ENCODE results near the gene ARID3B. TPM values are rescaled to one million over a fixed set of nuclear protein-coding genes. Genes with fewer than 3 reads are reported as not detected.

The ARID3B gene
- polyA plus RNA-seq, 1 of the 3 experiments (the other 2 are of a cell fraction): 3.0 TPM

GRCh38 chr15:74584204-74584603 lies 43.2 kb downstream of the ARID3B start:
- no peaks in the 10 kb centered on the region for H3F3A ChIP-seq (replicated peaks; ENCODE audit: insufficient read depth)
- H3K9ac ChIP-seq: no peak overlapping the region
- H3K4me1 ChIP-seq (ENCODE audit: control insufficient read depth in 1 of 2, insufficient read depth in 2 of 2, low read depth in 1 of 2, low read length in 1 of 2): peaks cover 4 to 33% of the 10 kb centered on the region in 2 experiments; a peak in 3 of 4 replicates
- no peak overlapping the region for H3K4me3 ChIP-seq (ENCODE audit: low read depth in 2 of 2, low read length in 1 of 2)
- no peak for DNase-seq
- no peaks in the 10 kb centered on the region for H3K79me2 ChIP-seq (ENCODE audit: insufficient read depth)
- no peaks in the 10 kb centered on the region for H4K20me1 ChIP-seq (ENCODE audit: insufficient read depth)
- no peak overlapping the region for H3K4me2 ChIP-seq
- no peaks in the 10 kb centered on the region for H3K9me3 ChIP-seq
- H3K9me2 ChIP-seq: no peaks in the 10 kb centered on the region
- CTCF ChIA-PET: interaction anchor here (1.4 kb wide), 1 partner anchor 41 kb away, joined by 3 read pairs; no protein-coding TSS in a partner anchor
- H2AFZ ChIP-seq (ENCODE audit: low read depth): no peak overlapping the region
- no peak for TF ChIP-seq NRF1 (IDR thresholded peaks at IDR 0.05; ENCODE audit: low read depth, low read length)
- no peak for TF ChIP-seq REST (IDR thresholded peaks at IDR 0.05; ENCODE audit: low read depth, low read length)
- TF ChIP-seq FOXM1 (IDR thresholded peaks at IDR 0.05; ENCODE audit: low read depth): no peak
- no peak for TF ChIP-seq JUND (IDR thresholded peaks at IDR 0.05)
- no peak for TF ChIP-seq TEAD4 (IDR thresholded peaks at IDR 0.05; ENCODE audit: borderline replicate concordance, insufficient read depth)
- TF ChIP-seq CTCF (IDR thresholded peaks at IDR 0.05): no peak
- no peak for TF ChIP-seq GABPA (IDR thresholded peaks at IDR 0.05; ENCODE audit: low read depth)
- no peak for TF ChIP-seq MAX (IDR thresholded peaks at IDR 0.05; ENCODE audit: low read depth)
- no peak for TF ChIP-seq FOXJ3 (CRISPR knock-in tag; IDR thresholded peaks at IDR 0.05)
- no peak for TF ChIP-seq EP300 (IDR thresholded peaks at IDR 0.05; ENCODE audit: borderline replicate concordance in 1 of 2, low read depth in 1 of 2, low read length in 1 of 2)
- H3K36me3 ChIP-seq (replicated peaks in 1 of 2; ENCODE audit: control insufficient read depth in 1 of 2, insufficient read depth in 2 of 2, low read length in 1 of 2): peaks cover 0 to 6% of the 10 kb centered on the region in 2 experiments
- POLR2A ChIA-PET: interaction anchor here (1.0 to 2.1 kb wide), 3 partner anchors 9 to 38 kb away, joined by 3 to 10 read pairs (median 3); no protein-coding TSS in a partner anchor
- H3K27ac ChIP-seq (ENCODE audit: low read depth in 2 of 2, low read length in 1 of 2): peak overlapping the region in 1 of 2 experiments; percentile 87; a peak in 2 of 4 replicates
- 84% methylated on average over 2 of the region's 2 CpGs for WGBS (ENCODE audit: low lambda C conversion rate)
- H3K27me3 ChIP-seq (ENCODE audit: insufficient read depth): no peaks in the 10 kb centered on the region

- H3K27me3 ChIP-seq (ENCODE audit: insufficient read depth): no peaks in the 10 kb centered on the region
- H3K4me3 ChIP-seq (ENCODE audit: low read depth in 2 of 2, low read length in 1 of 2): no peak overlapping the region
- H2AFZ ChIP-seq (ENCODE audit: low read depth): no peak overlapping the region
- WGBS (ENCODE audit: low lambda C conversion rate): 92% methylated on average over 2 of the region's 4 CpGs
- H3K4me2 ChIP-seq: no peak overlapping the region
- no peaks in the 10 kb centered on the region for H3K9me3 ChIP-seq
- POLR2A ChIA-PET: interaction anchor here (1.0 to 2.1 kb wide), 3 partner anchors 10 to 39 kb away, joined by 3 to 10 read pairs (median 3); no protein-coding TSS in a partner anchor
- no peaks in the 10 kb centered on the region for H4K20me1 ChIP-seq (ENCODE audit: insufficient read depth)
- peaks cover 0 to 6% of the 10 kb centered on the region in 2 experiments for H3K36me3 ChIP-seq (replicated peaks in 1 of 2; ENCODE audit: control insufficient read depth in 1 of 2, insufficient read depth in 2 of 2, low read length in 1 of 2)
- DNase-seq: peak; percentile 89
- H3K9me2 ChIP-seq: no peaks in the 10 kb centered on the region
- no peaks in the 10 kb centered on the region for H3K79me2 ChIP-seq (ENCODE audit: insufficient read depth)
- no peaks in the 10 kb centered on the region for H3F3A ChIP-seq (replicated peaks; ENCODE audit: insufficient read depth)
- CTCF ChIA-PET: interaction anchor here (0.6 to 1.4 kb wide), 3 partner anchors 42 to 186 kb away, joined by 3 read pairs; no protein-coding TSS in a partner anchor
- no peak overlapping the region for H3K9ac ChIP-seq
- H3K27ac ChIP-seq (ENCODE audit: low read depth in 2 of 2, low read length in 1 of 2): peak overlapping the region in 1 of 2 experiments; percentile 87; a peak in 2 of 4 replicates
- peaks cover 4 to 33% of the 10 kb centered on the region in 2 experiments; a peak in 3 of 4 replicates for H3K4me1 ChIP-seq (ENCODE audit: control insufficient read depth in 1 of 2, insufficient read depth in 2 of 2, low read depth in 1 of 2, low read length in 1 of 2)
- TF ChIP-seq GATA2 (CRISPR knock-in tag; IDR thresholded peaks at IDR 0.05) (peak; percentile 92), TEAD4 (IDR thresholded peaks at IDR 0.05; ENCODE audit: borderline replicate concordance, insufficient read depth) (no peak), EP300 (IDR thresholded peaks at IDR 0.05; ENCODE audit: borderline replicate concordance in 1 of 2, low read depth in 1 of 2, low read length in 1 of 2) (peak in 1 of 2 experiments; percentile 79; a peak in 2 of 4 replicates), NRF1 (IDR thresholded peaks at IDR 0.05; ENCODE audit: low read depth, low read length) (no peak), POLR2AphosphoS5 (IDR thresholded peaks at IDR 0.05; ENCODE audit: low read depth, low read length) (no peak), RXRA (IDR thresholded peaks at IDR 0.05; ENCODE audit: borderline replicate concordance, low read depth) (no peak), SMC3 (IDR thresholded peaks at IDR 0.05; ENCODE audit: low read depth, low read length) (peak; percentile 1; the same call in 1 of the 2 replicates), CHD2 (IDR thresholded peaks at IDR 0.05; ENCODE audit: low read length, partially characterized antibody) (peak; percentile 54), JUND (IDR thresholded peaks at IDR 0.05) (no peak), FOSL2 (IDR thresholded peaks at IDR 0.05; ENCODE audit: borderline replicate concordance, low read depth) (no peak), MEF2A (IDR thresholded peaks at IDR 0.05; ENCODE audit: borderline replicate concordance, low read depth) (no peak), FOXM1 (IDR thresholded peaks at IDR 0.05; ENCODE audit: low read depth) (no peak), MXI1 (IDR thresholded peaks at IDR 0.05; ENCODE audit: low read depth, low read length) (0 out of 2 replicates have a peak, but pooled peaks have one; percentile 26), USF2 (IDR thresholded peaks at IDR 0.05; ENCODE audit: borderline replicate concordance, low read depth, low read length) (no peak), NFIC (IDR thresholded peaks at IDR 0.05; ENCODE audit: borderline replicate concordance) (no peak), SIN3A (IDR thresholded peaks at IDR 0.05; ENCODE audit: borderline replicate concordance, low read depth, low read length) (no peak)
Measured at GRCh38 chr15:74584779-74585178, 43.8 kb downstream of the ARID3B start.

All from SK-N-SH (cell line).